ENCODE data around the gene IL17RA. TPM values are rescaled to one million over a fixed set of nuclear protein-coding genes. Genes with fewer than 3 reads are reported as not detected.

The IL17RA gene
- total and polyA plus RNA-seq, 2 experiments from 2014 or later: 3.2 to 9.6 TPM

GRCh38 chr22:17138513-17138912 is 53.7 kb downstream of the IL17RA start:
- Mint-ChIP-seq H3K4me3 (no peak overlapping the region), H3K4me1 (peaks cover 5% of the 10 kb centered on the region; the same call in 2 of the 3 replicates), H3K27ac (no peak overlapping the region), H3K9me3 (no peaks in the 10 kb centered on the region; the same call in 2 of the 3 replicates), H3K36me3 (ENCODE audit: low read depth) (peaks cover 54% of the 10 kb centered on the region), H3K27me3 (ENCODE audit: insufficient read depth, low read depth, poor library complexity) (peaks cover 1% of the 10 kb centered on the region)
- no peak overlapping the region for H3K4me2 ChIP-seq
- no peak overlapping the region for H2AFZ ChIP-seq
- no peaks in the 10 kb centered on the region for H3K9me2 ChIP-seq (ENCODE audit: insufficient read depth)
- H3K4me3 ChIP-seq: no peak overlapping the region
- H3K27ac ChIP-seq (ENCODE audit: low read depth): no peak overlapping the region
- TF ChIP-seq EZH2phosphoT487 (IDR thresholded peaks at IDR 0.05; ENCODE audit: unreplicated experiment) (no peak), NANOG (IDR thresholded peaks at IDR 0.05; ENCODE audit: borderline replicate concordance) (no peak), ZNF331 (CRISPR knock-in tag; IDR thresholded peaks at IDR 0.05; ENCODE audit: low read depth) (no peak), CREB1 (CRISPR knock-in tag; IDR thresholded peaks at IDR 0.05; ENCODE audit: low read depth) (no peak), REST (IDR thresholded peaks at IDR 0.05; ENCODE audit: unreplicated experiment) (no peak), ETS1 (IDR thresholded peaks at IDR 0.05) (no peak), JUNB (IDR thresholded peaks at IDR 0.05; ENCODE audit: unreplicated experiment) (no peak), CTCF (conservative IDR thresholded peaks at IDR 0.05; ENCODE audit: low read depth in 2 of 2) (no peak), STAT1 (IDR thresholded peaks at IDR 0.05; ENCODE audit: unreplicated experiment) (no peak), EZH2 (IDR thresholded peaks at IDR 0.05; ENCODE audit: low read depth, unreplicated experiment) (no peak), ZNF462 (CRISPR knock-in tag; IDR thresholded peaks at IDR 0.05) (no peak), POLR2AphosphoS5 (IDR thresholded peaks at IDR 0.05; ENCODE audit: low read depth) (no peak)
- H4K20me1 ChIP-seq (replicated peaks; ENCODE audit: insufficient read depth): peaks cover 9% of the 10 kb centered on the region
- no peaks in the 10 kb centered on the region; the same call in 1 of the 2 replicates for H3K36me3 ChIP-seq (ENCODE audit: insufficient read depth)
- no peaks in the 10 kb centered on the region for H3K4me1 ChIP-seq (ENCODE audit: insufficient read depth)
- peaks cover 16% of the 10 kb centered on the region for H3F3A ChIP-seq (replicated peaks; ENCODE audit: low read depth)
- 0 out of 2 replicates have a peak, but pooled peaks cover 4% of the 10 kb centered on the region for H3K79me2 ChIP-seq (replicated peaks; ENCODE audit: insufficient read depth)
- H3K27me3 ChIP-seq (ENCODE audit: insufficient read depth): no peaks in the 10 kb centered on the region
- ATAC-seq: no peak
- DNase-seq (ENCODE audit: low spot score): no peak
